ENCODE measurements around the gene USHBP1. TPM values are rescaled to one million over a fixed set of nuclear protein-coding genes. Genes with fewer than 3 reads are reported as not detected.

USHBP1 gene
- total RNA-seq, 4 donors from 2014 or later, result 0.79 to 1.2 (median 0.96) TPM; not detected in 1

DNA sequence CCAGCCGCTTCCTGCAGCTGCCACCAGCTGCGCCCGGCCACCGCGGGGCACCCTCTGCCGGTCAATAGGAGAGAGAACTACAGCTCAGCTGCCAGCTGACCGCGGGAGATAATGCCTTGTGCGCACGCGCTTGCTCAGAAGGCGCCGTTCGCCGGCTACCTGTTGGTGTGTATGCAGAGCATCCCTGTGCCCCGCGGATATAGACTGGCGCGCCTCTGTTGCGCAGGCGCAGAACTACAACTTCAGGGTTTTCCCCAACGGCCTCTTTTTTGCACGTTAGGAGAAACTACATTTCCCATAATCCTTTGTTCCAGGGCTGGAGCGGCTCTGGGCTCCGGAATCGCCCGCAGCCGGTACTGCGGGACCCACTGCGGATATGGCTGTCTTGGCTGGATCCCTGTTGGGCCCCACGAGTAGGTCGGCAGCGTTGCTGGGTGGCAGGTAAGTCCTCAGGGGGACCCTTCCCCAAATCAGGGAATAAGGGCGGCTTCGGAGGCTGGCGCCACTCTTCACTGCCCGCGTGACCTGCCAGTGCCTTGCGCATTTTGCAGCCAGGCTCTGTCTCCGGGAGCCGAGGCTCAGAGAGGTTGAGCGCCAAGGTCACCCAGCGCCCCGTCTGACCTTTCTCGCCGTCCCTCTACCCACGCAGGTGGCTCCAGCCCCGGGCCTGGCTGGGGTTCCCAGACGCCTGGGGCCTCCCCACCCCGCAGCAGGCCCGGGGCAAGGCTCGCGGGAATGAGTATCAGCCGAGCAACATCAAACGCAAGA, 41.2 kb upstream of the USHBP1 start, which contains the start of gene MRPL34:
Gene MRPL34 (plus strand): TSS at position 356 of the 768 bp plus-strand sequence. CDS start 21 bp downstream, at position 377.
- no peaks in the 10 kb centered on the region for H3K36me3 ChIP-seq
- H3K27me3 ChIP-seq, result no peaks in the 10 kb centered on the region
- H3K4me3 ChIP-seq, result peak within 1 kb of the TSS; percentile 28 to 70 (median 59)
- in situ Hi-C loops (cut with MboI; ENCODE audit: low pct_ligation_motif_present in 1 of 4, low pct_unique_long_range_greater_than_20kb in 1 of 4, low sequenced_read_pairs in 3 of 4), result no loop called here
- peak within 1 kb of the TSS; percentile 90 to 98 (median 94) for H3K27ac ChIP-seq
- DNase-seq, result peak; percentile 98
- no peaks in the 10 kb centered on the region for H3K9me3 ChIP-seq
- WGBS, 2 donors (ENCODE audit: low coverage in 1 of 2), result 0% methylated on average over 44 of the region's 55 CpGs; no CpG with 5 or more reads in 1 of the 2 donors
- peaks cover 42 to 66% (median 50%) of the 10 kb centered on the region in 4 donors for H3K4me1 ChIP-seq
- TF ChIP-seq CTCF (IDR thresholded peaks at IDR 0.05) (peak; percentile 68 to 98 (median 76)), EP300 (IDR thresholded peaks at IDR 0.05; ENCODE audit: low read depth) (no peak), POLR2A (IDR thresholded peaks at IDR 0.05) (peak; percentile 72), POLR2AphosphoS5 (IDR thresholded peaks at IDR 0.05) (peak in 2 of 3 donors; percentile 98)
- intact Hi-C loops (cut with DNase I; ENCODE audit: low total_unique reads), result no loop called here

- Histone ChIP-seq H3K36me3 (no peaks in the 10 kb centered on the region), H3K9me3 (no peaks in the 10 kb centered on the region), H3K27me3 (no peaks in the 10 kb centered on the region), H3K27ac (peak overlapping the region; percentile 90 to 98 (median 94)), H3K4me1 (peaks cover 37 to 61% (median 45%) of the 10 kb centered on the region in 4 donors), H3K4me3 (peak overlapping the region in 2 of 4 donors; percentile 66 to 70)
- WGBS, 2 donors (ENCODE audit: low coverage in 1 of 2), result 0 to 2% methylated on average over 3 to 7 of the region's 7 CpGs
- intact Hi-C loops (cut with DNase I; ENCODE audit: low total_unique reads) (no loop called here), in situ Hi-C loops (cut with MboI; ENCODE audit: low pct_ligation_motif_present in 1 of 4, low pct_unique_long_range_greater_than_20kb in 1 of 4, low sequenced_read_pairs in 3 of 4) (no loop called here)
- DNase-seq, result no peak
- no peak for TF ChIP-seq POLR2A (IDR thresholded peaks at IDR 0.05)
- peak in 1 of 3 donors; percentile 99 for TF ChIP-seq POLR2AphosphoS5 (IDR thresholded peaks at IDR 0.05)
- TF ChIP-seq EP300 (IDR thresholded peaks at IDR 0.05; ENCODE audit: low read depth), result peak; percentile 87
Measured at GRCh38 chr19:17305216-17305516, 40.6 kb upstream of the USHBP1 start.

DNA sequence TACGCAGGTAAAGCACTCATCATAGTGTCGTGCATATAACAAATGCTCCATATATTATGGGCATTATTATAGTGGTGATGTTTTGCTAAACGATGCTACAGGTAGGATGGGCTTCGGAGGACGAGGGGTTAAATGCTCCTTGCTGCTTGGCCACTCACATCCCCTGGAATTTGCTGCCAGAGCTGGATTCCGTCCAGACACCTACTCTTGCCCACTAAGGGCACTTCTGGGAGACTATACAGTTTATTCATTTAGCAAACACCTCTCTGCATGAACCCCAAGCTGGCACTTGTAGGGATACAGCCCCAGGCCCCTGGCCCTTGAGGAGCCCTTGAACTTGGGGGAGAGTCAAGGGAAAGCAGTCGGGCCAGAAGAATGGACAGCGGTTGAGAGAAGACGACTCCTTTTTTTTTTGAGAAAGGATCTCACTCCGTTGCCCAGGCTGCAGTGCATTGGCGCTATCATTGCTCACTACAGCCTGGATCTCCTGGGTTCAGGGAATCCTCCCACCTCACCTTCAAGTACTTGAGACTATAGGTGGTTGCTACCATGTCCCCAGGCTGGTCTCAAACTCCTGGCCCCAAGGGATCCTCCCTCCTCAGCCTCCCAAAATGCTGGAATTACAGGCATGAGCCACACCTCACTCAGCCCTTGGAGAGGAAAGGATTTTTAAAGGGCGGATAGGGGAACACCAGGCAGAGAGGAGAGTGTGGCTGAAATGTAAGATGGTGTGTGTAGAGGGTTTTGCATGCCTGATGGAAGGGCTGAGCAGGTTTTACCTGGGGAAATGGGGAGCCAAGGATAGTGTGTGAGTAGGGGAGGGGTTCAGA, 40.1 kb upstream of the USHBP1 start:
- TF ChIP-seq POLR2AphosphoS5 (IDR thresholded peaks at IDR 0.05), result no peak
- TF ChIP-seq EP300 (IDR thresholded peaks at IDR 0.05; ENCODE audit: low read depth), result no peak
- TF ChIP-seq CTCF (IDR thresholded peaks at IDR 0.05), result no peak
- TF ChIP-seq POLR2A (IDR thresholded peaks at IDR 0.05), result no peak
- in situ Hi-C loops (cut with MboI; ENCODE audit: low pct_ligation_motif_present in 1 of 4, low pct_unique_long_range_greater_than_20kb in 1 of 4, low sequenced_read_pairs in 3 of 4), result no loop called here
- intact Hi-C loops (cut with DNase I; ENCODE audit: low total_unique reads), result no loop called here
- Histone ChIP-seq H3K27me3 (no peaks in the 10 kb centered on the region), H3K4me3 (peak overlapping the region in 2 of 4 donors; percentile 66 to 70), H3K9me3 (no peaks in the 10 kb centered on the region), H3K4me1 (peaks cover 34 to 57% (median 41%) of the 10 kb centered on the region in 4 donors), H3K27ac (peak overlapping the region; percentile 90 to 98 (median 94)), H3K36me3 (no peaks in the 10 kb centered on the region)
- no peak for DNase-seq
- 60 to 65% methylated on average over 3 to 12 of the region's 12 CpGs for WGBS, 2 donors (ENCODE audit: low coverage in 1 of 2)

DNA sequence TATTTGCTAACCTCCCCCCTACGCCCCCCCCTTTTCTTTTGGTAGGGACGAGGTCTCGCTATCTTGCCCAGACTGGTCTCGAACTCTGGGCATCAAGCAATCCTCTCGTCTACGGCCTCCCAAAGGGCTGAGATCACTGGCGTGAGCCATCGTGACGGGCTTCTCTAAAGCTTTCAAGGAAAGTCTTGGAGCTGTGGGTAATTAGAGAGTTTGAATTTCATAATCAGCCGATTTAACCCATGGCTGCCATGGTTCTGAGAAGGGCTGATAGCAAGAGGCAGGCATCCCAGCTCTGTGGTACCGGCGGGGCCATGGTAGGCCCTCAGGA, 39.4 kb upstream of the USHBP1 start:
- intact Hi-C loops (cut with DNase I; ENCODE audit: low total_unique reads) (no loop called here), in situ Hi-C loops (cut with MboI; ENCODE audit: low pct_ligation_motif_present in 1 of 4, low pct_unique_long_range_greater_than_20kb in 1 of 4, low sequenced_read_pairs in 3 of 4) (no loop called here)
- no peak for DNase-seq
- TF ChIP-seq CTCF (IDR thresholded peaks at IDR 0.05) (no peak), POLR2AphosphoS5 (IDR thresholded peaks at IDR 0.05) (no peak), EP300 (IDR thresholded peaks at IDR 0.05; ENCODE audit: low read depth) (no peak), POLR2A (IDR thresholded peaks at IDR 0.05) (no peak)
- Histone ChIP-seq H3K4me3 (no peak overlapping the region), H3K36me3 (no peaks in the 10 kb centered on the region), H3K4me1 (peaks cover 34 to 55% (median 39%) of the 10 kb centered on the region in 4 donors), H3K9me3 (no peaks in the 10 kb centered on the region), H3K27me3 (no peaks in the 10 kb centered on the region), H3K27ac (peak overlapping the region; percentile 90 to 98 (median 94))
- 73% methylated on average over 12 of the region's 12 CpGs; no CpG with 5 or more reads in 1 of the 2 donors for whole genome bisulfite sequencing, 2 donors (ENCODE audit: low coverage in 1 of 2)

All from transverse colon (tissue), 4 donors.